GM18867 (cell line): ENCODE results near the gene GATD1.
A peak's percentile ranks its signal among the peaks of the same experiment; 100 is the strongest.
"Not testable (repeated sequence)": the region's sequence is repeated elsewhere in the genome, so short reads cannot be mapped to it uniquely, and the experiment has no call there.

Source experiments
- ATAC-seq: cut with Tn5 transposase; IDR thresholded peaks from one replicate; pipeline ENCODE4 v1.9.1; 2021; ENCODE audit warnings: mild to moderate bottlenecking, moderate library complexity; ENCODE audit not compliant: unreplicated experiment

GATD1 gene

GRCh38 chr11:765025-765801, 12.1 kb downstream of the GATD1 start:
- no peak for ATAC-seq

GRCh38 chr11:764322-765024, 12.8 kb downstream of the GATD1 start:
- no peak for ATAC-seq

- no peak for ATAC-seq
Observed at GRCh38 chr11:763549-764321, 13.6 kb downstream of the GATD1 start.

GRCh38 chr11:763073-763463, 14.2 kb downstream of the GATD1 start:
- no peak for ATAC-seq

- no peak for ATAC-seq
Observed at GRCh38 chr11:762421-763072, 14.7 kb downstream of the GATD1 start.

GRCh38 chr11:761526-762108, 15.7 kb downstream of the GATD1 start:
- ATAC-seq, result no peak

GRCh38 chr11:760236-760635, 17.1 kb downstream of the GATD1 start:
- no peak for ATAC-seq

GRCh38 chr11:749731-750130, 27.6 kb downstream of the GATD1 start:
- ATAC-seq, result no peak

GRCh38 chr11:748007-748359, 29.3 kb downstream of the GATD1 start:
- ATAC-seq, result peak; percentile 26

GRCh38 chr11:747158-748006, 29.9 kb downstream of the GATD1 start, which contains the start of gene TALDO1:
TSS of gene TALDO1 (plus strand) at chr11:747464. CDS start at chr11:747482, 18 bp downstream.
- ATAC-seq, result peak; percentile 82

- peak; percentile 28 for ATAC-seq
Observed at GRCh38 chr11:746289-747157, 30.8 kb downstream of the GATD1 start.

GRCh38 chr11:745428-745827, 31.9 kb downstream of the GATD1 start:
- no peak for ATAC-seq

- no peak for ATAC-seq
Observed at GRCh38 chr11:742571-743201, 34.6 kb downstream of the GATD1 start.

- ATAC-seq, result no peak
Observed at GRCh38 chr11:742156-742546, 35.1 kb downstream of the GATD1 start.

GRCh38 chr11:737899-738298, 39.4 kb downstream of the GATD1 start:
- ATAC-seq, result not testable (repeated sequence)

- ATAC-seq, result no peak
Observed at GRCh38 chr11:737366-737765, 39.9 kb downstream of the GATD1 start.

- not testable (repeated sequence) for ATAC-seq
Observed at GRCh38 chr11:734541-734940, 42.7 kb downstream of the GATD1 start.

- no peak for ATAC-seq
Observed at GRCh38 chr11:733072-733471, 44.2 kb downstream of the GATD1 start.
